Hepatocyte (in vitro differentiated cells): Measurements from ENCODE around the gene BLOC1S6. TPM values are rescaled to one million over a fixed set of nuclear protein-coding genes. Genes with fewer than 3 reads are reported as not detected.

Experiments used
- DNase-seq: peaks from one replicate; pipeline ENCODE4 v3.0.0-alpha.2; 2016; ENCODE audit warnings: low spot score
- H2AFZ ChIP-seq: fragments of 200-600 bp; sonication (generic); 2 replicates; pipeline ENCODE4 v1.6.0; 2016; ENCODE audit warnings: antibody characterized with exemption, mild to moderate bottlenecking
- H3K27ac ChIP-seq: fragments of 200-600 bp; sonication (generic); 2 replicates; pipeline ENCODE4 v1.5.1; 2016; ENCODE audit warnings: mild to moderate bottlenecking
- H3K27me3 ChIP-seq: fragments of 200-600 bp; sonication (generic); 2 replicates; pipeline ENCODE4 v1.6.1; 2016
- H3K36me3 ChIP-seq: fragments of 200-600 bp; sonication (generic); replicated peaks from 2 replicates; pipeline ENCODE4 v1.5.1; 2016; ENCODE audit warnings: low read depth; ENCODE audit not compliant: insufficient read depth
- H3K4me1 ChIP-seq: fragments of 200-600 bp; sonication (generic); 2 replicates; pipeline ENCODE4 v1.5.1; 2016; ENCODE audit warnings: mild to moderate bottlenecking, moderate library complexity; ENCODE audit not compliant: insufficient read depth
- H3K4me2 ChIP-seq: fragments of 200-600 bp; sonication (generic); 2 replicates; pipeline ENCODE4 v1.6.0; 2016
- H3K4me3 ChIP-seq: fragments of 200-600 bp; sonication (generic); 2 replicates; pipeline ENCODE4 v1.5.1; 2016; ENCODE audit warnings: mild to moderate bottlenecking
- H3K79me2 ChIP-seq: fragments of 200-600 bp; sonication (generic); 2 replicates; pipeline ENCODE4 v1.6.0; 2017; ENCODE audit warnings: mild to moderate bottlenecking
- H3K9me2 ChIP-seq: fragments of 200-600 bp; sonication (generic); replicated peaks from 2 replicates; pipeline ENCODE4 v1.6.0; 2017; ENCODE audit warnings: mild to moderate bottlenecking; ENCODE audit not compliant: insufficient read depth
- H3K9me3 ChIP-seq: fragments of 200-600 bp; sonication (generic); 2 replicates; pipeline ENCODE4 v1.5.1; 2016; ENCODE audit warnings: low read depth, mild to moderate bottlenecking
- H4K20me1 ChIP-seq: fragments of 200-600 bp; sonication (generic); 2 replicates; pipeline ENCODE4 v1.6.0; 2016; ENCODE audit warnings: mild to moderate bottlenecking; ENCODE audit not compliant: insufficient read depth, poor library complexity, severe bottlenecking
- CTCF ChIP-seq: fragments of 200-600 bp; sonication (generic); IDR thresholded peaks from 2 replicates; pipeline ENCODE4 v1.5.1; 2016; ENCODE audit warnings: antibody characterized with exemption, mild to moderate bottlenecking; ENCODE audit not compliant: poor library complexity
- EZH2 ChIP-seq: fragments of 200-600 bp; sonication (generic); IDR thresholded peaks from 2 replicates; pipeline ENCODE4 v1.6.1; 2016; ENCODE audit warnings: antibody characterized with exemption, mild to moderate bottlenecking, borderline replicate concordance
- EZH2phosphoT487 ChIP-seq: fragments of 200-600 bp; sonication (generic); IDR thresholded peaks from one replicate; pipeline ENCODE4 v1.6.1; 2018; ENCODE audit warnings: antibody characterized with exemption, mild to moderate bottlenecking, low read depth, moderate library complexity; ENCODE audit not compliant: unreplicated experiment, severe bottlenecking
- WGBS: methylation state at CpG from one replicate; pipeline ENCODE4 v1.1.6; 2016; ENCODE audit warnings: low lambda C conversion rate; ENCODE audit errors: missing lambda C conversion rate; 5-methylcytosine and 5-hydroxymethylcytosine counted together
- polyA plus RNA-seq: library from polyadenylated mRNA; unstranded; fragments of >200 nt; fragmentation: Nextera tagmentation; extraction: Ambion mirVana; gene quantifications from 2 replicates; pipeline ENCODE4 v1.2.1, GENCODE V29; 2016
- total RNA-seq: library from RNA; depleted of rRNA; stranded (reverse); fragments of >200 nt; gene quantifications from 2 replicates; pipeline ENCODE4 v1.2.3, GENCODE V29; 2014

BLOC1S6 gene
- total and polyA plus RNA-seq, 2 experiments from 2014 or later, result 24.7 to 62.3 TPM

GRCh38 chr15:45637552-45638033 is 50.4 kb downstream of the BLOC1S6 start:
- H3K27ac ChIP-seq, result peak overlapping the region; percentile 84
- peaks cover 24% of the 10 kb centered on the region for H3K79me2 ChIP-seq
- no peaks in the 10 kb centered on the region for H4K20me1 ChIP-seq
- WGBS, result 40% methylated on average over 6 of the region's 6 CpGs
- no peak overlapping the region for H3K4me3 ChIP-seq
- no peaks in the 10 kb centered on the region for H3K27me3 ChIP-seq
- H3K9me3 ChIP-seq, result no peaks in the 10 kb centered on the region
- peak; percentile 71 for DNase-seq
- H3K36me3 ChIP-seq, result no peaks in the 10 kb centered on the region
- no peak overlapping the region for H2AFZ ChIP-seq
- peaks cover 34% of the 10 kb centered on the region for H3K4me1 ChIP-seq
- H3K9me2 ChIP-seq, result no peaks in the 10 kb centered on the region
- H3K4me2 ChIP-seq, result peak overlapping the region; percentile 57
- TF ChIP-seq CTCF (no peak), EZH2 (no peak), EZH2phosphoT487 (no peak)

- WGBS, result 25% methylated on average over 2 of the region's 2 CpGs
- H3K9me2 ChIP-seq, result no peaks in the 10 kb centered on the region
- H3K9me3 ChIP-seq, result no peaks in the 10 kb centered on the region
- H3K4me3 ChIP-seq, result no peak overlapping the region
- H3K4me1 ChIP-seq, result peaks cover 46% of the 10 kb centered on the region
- H3K36me3 ChIP-seq, result no peaks in the 10 kb centered on the region
- no peaks in the 10 kb centered on the region for H4K20me1 ChIP-seq
- H3K4me2 ChIP-seq, result peak overlapping the region; percentile 41
- peak; percentile 66 for DNase-seq
- H3K27ac ChIP-seq, result peak overlapping the region; percentile 92
- TF ChIP-seq EZH2 (no peak), EZH2phosphoT487 (no peak)
- no peaks in the 10 kb centered on the region for H3K27me3 ChIP-seq
- peaks cover 39% of the 10 kb centered on the region for H3K79me2 ChIP-seq
- no peak overlapping the region for H2AFZ ChIP-seq
These were observed 53.4 kb downstream of the BLOC1S6 start for GRCh38 chr15:45640616-45641015.

GRCh38 chr15:45641374-45641781 is 54.2 kb downstream of the BLOC1S6 start:
- H3K9me3 ChIP-seq, result no peaks in the 10 kb centered on the region
- H3K27ac ChIP-seq, result peak overlapping the region; percentile 92
- peak overlapping the region; percentile 57 for H3K4me2 ChIP-seq
- H3K27me3 ChIP-seq, result no peaks in the 10 kb centered on the region
- H2AFZ ChIP-seq, result no peak overlapping the region
- no peaks in the 10 kb centered on the region for H4K20me1 ChIP-seq
- peaks cover 43% of the 10 kb centered on the region for H3K4me1 ChIP-seq
- DNase-seq, result peak; percentile 82
- no peaks in the 10 kb centered on the region for H3K9me2 ChIP-seq
- TF ChIP-seq EZH2 (no peak), CTCF (no peak), EZH2phosphoT487 (no peak)
- no peak overlapping the region for H3K4me3 ChIP-seq
- peaks cover 37% of the 10 kb centered on the region for H3K79me2 ChIP-seq
- no peaks in the 10 kb centered on the region for H3K36me3 ChIP-seq
- 24% methylated on average over 1 of the region's 1 CpG for WGBS

GRCh38 chr15:45641999-45642932 is 55.1 kb downstream of the BLOC1S6 start:
- DNase-seq, result no peak
- Histone ChIP-seq H3K79me2 (peaks cover 30% of the 10 kb centered on the region), H3K4me3 (no peak overlapping the region), H3K27me3 (no peaks in the 10 kb centered on the region), H3K4me2 (peak overlapping the region; percentile 57), H3K4me1 (peaks cover 38% of the 10 kb centered on the region), H3K9me3 (no peaks in the 10 kb centered on the region), H4K20me1 (no peaks in the 10 kb centered on the region), H2AFZ (no peak overlapping the region), H3K27ac (peak overlapping the region; percentile 91), H3K9me2 (no peaks in the 10 kb centered on the region), H3K36me3 (no peaks in the 10 kb centered on the region)
- WGBS, result 45% methylated on average over 7 of the region's 7 CpGs
- TF ChIP-seq EZH2, result no peak
- TF ChIP-seq EZH2phosphoT487, result no peak
- TF ChIP-seq CTCF, result no peak
